PC-3 (cell line): ENCODE results near the gene PGF. TPM values are rescaled to one million over a fixed set of nuclear protein-coding genes. Genes with fewer than 3 reads are reported as not detected.

Source experiments
- ATAC-seq: fragments of 200-7000 bp; cut with Tn5 transposase; 2 replicates; pipeline ENCODE4 v1.9.1; 2020; ENCODE audit warnings: mild to moderate bottlenecking, moderate library complexity
- BruUV-seq: library from RNA; stranded (reverse); fragments of 400-500 nt; replicated peaks from 2 replicates; lab custom pipeline; 2021; lab: Mats Ljungman, UMichigan
- CTCF ChIA-PET: fragments of 300-600 bp; sonication (Branson Sonifier 250); formaldehyde crosslinking; loops from one replicate; lab custom pipeline; 2022; ENCODE audit warnings: antibody characterized with exemption; lab: Charles Lee
- POLR2A ChIA-PET: fragments of 300-600 bp; sonication (Branson Sonifier 250); formaldehyde crosslinking; loops from one replicate; lab custom pipeline; 2022; ENCODE audit warnings: antibody characterized with exemption; ENCODE audit not compliant: unreplicated experiment; lab: Charles Lee
- DNase-seq: peaks from one replicate; pipeline ENCODE4 v3.0.0-alpha.2; 2015
- H2AFZ ChIP-seq: fragments of 300-600 bp; sonication (generic); 2 replicates; pipeline ENCODE4 v1.6.0; 2016; ENCODE audit warnings: antibody characterized with exemption, low read length
- H3F3A ChIP-seq: fragments of 300-600 bp; sonication (generic); one replicate; pipeline ENCODE4 v1.6.0; 2017; ENCODE audit warnings: antibody characterized with exemption, low read length, control low read depth, mild to moderate bottlenecking; ENCODE audit not compliant: unreplicated experiment
- H3K27ac ChIP-seq: fragments of 300-600 bp; sonication (generic); 2 replicates; pipeline ENCODE4 v1.5.1; 2016; ENCODE audit warnings: mild to moderate bottlenecking, low read length
- H3K27me3 ChIP-seq: fragments of 300-600 bp; sonication (generic); 2 replicates; pipeline ENCODE4 v1.6.1; 2016; ENCODE audit warnings: low read length, mixed read lengths
- H3K36me3 ChIP-seq: fragments of 300-600 bp; sonication (generic); 2 replicates; pipeline ENCODE4 v1.6.1; 2016; ENCODE audit warnings: low read depth, mixed run types, low read length, mixed read lengths
- H3K4me1 ChIP-seq: fragments of 300-600 bp; sonication (generic); 2 replicates; pipeline ENCODE4 v1.5.1; 2016; ENCODE audit warnings: low read length; ENCODE audit not compliant: insufficient read depth
- H3K4me2 ChIP-seq: fragments of 300-600 bp; sonication (generic); 2 replicates; pipeline ENCODE4 v1.6.0; 2016; ENCODE audit warnings: low read length
- H3K4me3 ChIP-seq: fragments of 300-600 bp; sonication (generic); 2 replicates; pipeline ENCODE4 v1.5.1; 2016; ENCODE audit warnings: mild to moderate bottlenecking, low read length, mixed read lengths
- H3K79me2 ChIP-seq: fragments of 300-600 bp; sonication (generic); 2 replicates; pipeline ENCODE4 v1.6.1; 2017; ENCODE audit warnings: low read length, mixed read lengths
- H3K9ac ChIP-seq: fragments of 300-600 bp; sonication (generic); 2 replicates; pipeline ENCODE4 v1.6.0; 2016; ENCODE audit warnings: mild to moderate bottlenecking, low read length
- H3K9me2 ChIP-seq: fragments of 300-600 bp; sonication (generic); replicated peaks from 2 replicates; pipeline ENCODE4 v1.6.1; 2016; ENCODE audit warnings: mixed run types, low read length, mixed read lengths
- H3K9me3 ChIP-seq: fragments of 300-600 bp; sonication (generic); 2 replicates; pipeline ENCODE4 v1.6.1; 2016; ENCODE audit warnings: low read length, mixed read lengths
- H4K20me1 ChIP-seq: fragments of 300-600 bp; sonication (generic); 2 replicates; pipeline ENCODE4 v1.6.1; 2016; ENCODE audit warnings: low read length, mixed read lengths
- EZH2 ChIP-seq: fragments of 300-600 bp; sonication (generic); IDR thresholded peaks from one replicate; pipeline ENCODE4 v1.6.1; 2017; ENCODE audit warnings: antibody characterized with exemption, mild to moderate bottlenecking, low read length; ENCODE audit not compliant: unreplicated experiment
- EZH2phosphoT487 ChIP-seq: fragments of 300-600 bp; sonication (generic); IDR thresholded peaks from 2 replicates; pipeline ENCODE4 v1.6.1; 2018; ENCODE audit warnings: mild to moderate bottlenecking, antibody characterized with exemption, low read length, borderline replicate concordance
- intact Hi-C: fragments of 100-400 bp; cut with micrococcal nuclease; formaldehyde crosslinking; loops from 2 replicates; pipeline ENCODE4 v1.9.0; 2023
- total RNA-seq: library from RNA; depleted of rRNA; stranded (reverse); fragments of >200 nt; gene quantifications from 2 replicates; pipeline ENCODE4 v1.2.3, GENCODE V29; 2014
- TF ChIP-seq, protein P1 (sequence below): fragments of 300-600 bp; sonication (generic); conservative IDR thresholded peaks from 2 replicates; pipeline ENCODE4 v1.5.1; 2017; ENCODE audit warnings: antibody characterized with exemption, low read depth, mild to moderate bottlenecking, low read length

The PGF gene
- total RNA-seq, 1 experiment from 2014 or later = 0.26 TPM

DNA sequence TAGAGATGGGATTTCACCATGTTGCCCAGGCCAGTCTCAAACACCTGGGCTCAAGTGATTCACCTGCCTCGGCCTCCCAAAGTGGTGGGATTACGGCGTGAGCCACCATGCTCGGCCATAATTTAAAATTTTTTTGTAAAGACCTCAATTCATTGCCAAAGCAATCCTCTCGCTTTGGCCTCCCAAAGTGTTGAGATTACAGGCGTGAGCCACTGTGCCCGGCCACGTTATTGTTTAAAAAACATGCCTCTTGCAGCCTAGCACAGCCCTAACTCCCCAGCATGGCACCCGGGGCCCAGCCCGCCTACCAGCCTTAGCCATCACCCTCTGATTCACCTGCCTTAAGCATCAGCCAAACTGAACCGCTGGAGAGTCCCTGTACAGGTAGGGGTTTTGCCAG lies 19.2 kb downstream of the PGF start:
- no peak overlapping the region for H2AFZ ChIP-seq
- no peak overlapping the region for H3K9ac ChIP-seq
- TF ChIP-seq EZH2 = no peak
- no peak for TF ChIP-seq EZH2phosphoT487
- DNase-seq (no peak), ATAC-seq (no peak)
- H3K27me3 ChIP-seq = no peaks in the 10 kb centered on the region
- no peaks in the 10 kb centered on the region for H3K36me3 ChIP-seq
- H3K9me3 ChIP-seq = no peaks in the 10 kb centered on the region
- CTCF ChIA-PET = no interaction called here
- no peak overlapping the region for H3K4me3 ChIP-seq
- no peaks in the 10 kb centered on the region for H3F3A ChIP-seq
- BruUV-seq = no TSS peak
- H3K4me1 ChIP-seq = peaks cover 14% of the 10 kb centered on the region
- no peaks in the 10 kb centered on the region for H4K20me1 ChIP-seq
- no peak overlapping the region for H3K27ac ChIP-seq
- no peaks in the 10 kb centered on the region for H3K9me2 ChIP-seq
- intact Hi-C loops = no loop called here
- no peaks in the 10 kb centered on the region for H3K79me2 ChIP-seq
- no peak overlapping the region for H3K4me2 ChIP-seq
- POLR2A ChIA-PET = no interaction called here

DNA sequence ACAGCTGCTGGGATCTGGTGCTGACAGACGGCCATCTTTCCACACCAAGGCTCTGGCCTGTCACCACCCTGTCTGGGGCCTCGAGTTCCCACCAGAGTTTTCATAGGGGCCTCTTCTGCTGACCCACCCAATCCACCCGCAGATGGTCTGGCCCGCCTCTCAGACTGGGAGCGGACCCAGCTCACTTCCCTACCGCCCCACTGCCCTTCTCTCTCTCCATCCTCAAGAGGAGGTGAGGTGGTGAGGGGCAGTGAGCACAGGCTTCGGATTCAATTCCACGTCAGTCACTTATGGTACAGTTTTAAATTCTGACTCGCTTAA lies 20.1 kb downstream of the PGF start:
- intact Hi-C loops = no loop called here
- Histone ChIP-seq H3F3A (no peaks in the 10 kb centered on the region), H3K9ac (no peak overlapping the region), H3K4me3 (no peak overlapping the region), H3K27me3 (no peaks in the 10 kb centered on the region), H3K9me3 (no peaks in the 10 kb centered on the region), H3K4me2 (no peak overlapping the region), H3K36me3 (no peaks in the 10 kb centered on the region), H2AFZ (no peak overlapping the region), H3K79me2 (no peaks in the 10 kb centered on the region), H4K20me1 (no peaks in the 10 kb centered on the region), H3K9me2 (no peaks in the 10 kb centered on the region), H3K4me1 (peaks cover 12% of the 10 kb centered on the region), H3K27ac (no peak overlapping the region)
- ChIA-PET CTCF (no interaction called here), POLR2A (no interaction called here)
- BruUV-seq = no TSS peak
- ATAC-seq (no peak), DNase-seq (no peak)
- TF ChIP-seq EZH2phosphoT487 = no peak
- TF ChIP-seq, protein P1, sequence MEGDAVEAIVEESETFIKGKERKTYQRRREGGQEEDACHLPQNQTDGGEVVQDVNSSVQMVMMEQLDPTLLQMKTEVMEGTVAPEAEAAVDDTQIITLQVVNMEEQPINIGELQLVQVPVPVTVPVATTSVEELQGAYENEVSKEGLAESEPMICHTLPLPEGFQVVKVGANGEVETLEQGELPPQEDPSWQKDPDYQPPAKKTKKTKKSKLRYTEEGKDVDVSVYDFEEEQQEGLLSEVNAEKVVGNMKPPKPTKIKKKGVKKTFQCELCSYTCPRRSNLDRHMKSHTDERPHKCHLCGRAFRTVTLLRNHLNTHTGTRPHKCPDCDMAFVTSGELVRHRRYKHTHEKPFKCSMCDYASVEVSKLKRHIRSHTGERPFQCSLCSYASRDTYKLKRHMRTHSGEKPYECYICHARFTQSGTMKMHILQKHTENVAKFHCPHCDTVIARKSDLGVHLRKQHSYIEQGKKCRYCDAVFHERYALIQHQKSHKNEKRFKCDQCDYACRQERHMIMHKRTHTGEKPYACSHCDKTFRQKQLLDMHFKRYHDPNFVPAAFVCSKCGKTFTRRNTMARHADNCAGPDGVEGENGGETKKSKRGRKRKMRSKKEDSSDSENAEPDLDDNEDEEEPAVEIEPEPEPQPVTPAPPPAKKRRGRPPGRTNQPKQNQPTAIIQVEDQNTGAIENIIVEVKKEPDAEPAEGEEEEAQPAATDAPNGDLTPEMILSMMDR = no peak
- TF ChIP-seq EZH2 = no peak

DNA sequence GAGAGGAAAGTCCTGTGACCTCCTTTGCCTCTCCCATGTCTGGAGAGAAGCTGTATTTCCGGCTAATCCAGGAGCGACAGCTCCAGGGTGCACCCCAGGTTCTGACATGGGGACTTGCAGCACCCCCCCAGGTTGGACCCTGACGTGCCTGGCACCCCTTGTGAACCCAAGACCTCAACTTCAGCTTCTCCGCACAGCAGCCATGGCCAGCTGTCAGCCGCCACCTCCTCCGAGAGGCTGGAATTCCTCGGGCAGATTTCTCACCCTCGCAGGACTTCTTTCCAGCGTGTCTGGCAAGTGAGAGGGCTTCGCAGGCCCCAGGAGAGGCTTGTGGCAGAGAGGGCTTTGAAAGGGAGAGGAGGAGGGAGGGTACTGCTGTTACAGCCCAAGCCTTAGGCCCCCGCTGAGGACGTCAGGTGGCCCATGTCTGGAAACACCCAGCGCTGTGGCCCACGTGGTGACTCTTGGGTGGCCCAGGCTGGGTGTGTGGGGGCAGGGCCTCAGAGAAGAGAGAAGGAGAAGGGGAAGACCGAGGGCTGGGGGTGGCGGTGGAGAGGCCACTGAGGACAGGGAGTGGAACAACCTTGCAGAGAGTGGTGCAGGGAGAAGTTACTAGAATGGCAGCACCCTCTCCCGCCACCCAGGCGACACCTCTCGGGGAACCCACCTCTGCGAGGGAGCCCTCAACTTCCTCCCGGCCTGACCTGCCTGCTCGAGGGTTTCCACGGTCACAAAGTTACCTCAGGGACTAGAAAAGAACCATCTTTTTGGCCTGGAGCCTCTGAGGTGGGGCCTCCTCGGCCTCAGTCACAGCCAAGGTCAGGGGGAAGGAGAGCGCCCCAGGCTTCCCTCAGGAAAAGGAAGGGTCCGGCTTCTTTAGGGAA lies 20.7 kb downstream of the PGF start:
- no peaks in the 10 kb centered on the region for H3K9me3 ChIP-seq
- ChIA-PET POLR2A (no interaction called here), CTCF (no interaction called here)
- H3K4me3 ChIP-seq = no peak overlapping the region
- no peak for DNase-seq
- H3K9ac ChIP-seq = no peak overlapping the region
- no peaks in the 10 kb centered on the region for H3K36me3 ChIP-seq
- no peaks in the 10 kb centered on the region for H3K27me3 ChIP-seq
- no peak for TF ChIP-seq EZH2
- no peak for TF ChIP-seq EZH2phosphoT487
- TF ChIP-seq, protein P1 = no peak
- no peaks in the 10 kb centered on the region for H3F3A ChIP-seq
- ATAC-seq = no peak
- no TSS peak for BruUV-seq
- no peak overlapping the region for H2AFZ ChIP-seq
- H3K4me1 ChIP-seq = peaks cover 6% of the 10 kb centered on the region
- no peaks in the 10 kb centered on the region for H3K79me2 ChIP-seq
- H3K4me2 ChIP-seq = no peak overlapping the region
- H3K9me2 ChIP-seq = no peaks in the 10 kb centered on the region
- no peak overlapping the region for H3K27ac ChIP-seq
- intact Hi-C loops = no loop called here
- no peaks in the 10 kb centered on the region for H4K20me1 ChIP-seq
